Spleen (tissue), 7 donors: Measurements from ENCODE around the gene STX12.

ENCODE experiments used
- POLR2A ChIP-seq, 3 donors: fragments of 450-650 bp; IDR thresholded peaks; one replicate each; pipeline ENCODE4 v1.5.1; 2017; ENCODE audit warnings: antibody characterized with exemption in 3 of 3, mild to moderate bottlenecking in 1 of 3
- TF ChIP-seq, protein P1 (sequence below), 11 experiments: fragments of 200-600 bp in 7 of 11; fragments of 450-650 bp in 4 of 11; sonication (generic) in 4 of 11; IDR thresholded peaks in 8 of 11; conservative IDR thresholded peaks in 3 of 11; 1 replicate in 7 of 11; 2 replicates in 4 of 11; pipeline versions ENCODE4 v1.4.0 to v1.8.0; 2016 to 2021; ENCODE audit warnings: antibody characterized with exemption in 11 of 11, inconsistent platforms in 4 of 11, mild to moderate bottlenecking in 1 of 11
- donor health status: DM: no; HTN: no; CAD: no; lungs with moderate emphysema.
- donor health status: DM: no; HTN: no; CAD: no.
- donor health status: DM: no; HTN: no; CAD: no.

DNA sequence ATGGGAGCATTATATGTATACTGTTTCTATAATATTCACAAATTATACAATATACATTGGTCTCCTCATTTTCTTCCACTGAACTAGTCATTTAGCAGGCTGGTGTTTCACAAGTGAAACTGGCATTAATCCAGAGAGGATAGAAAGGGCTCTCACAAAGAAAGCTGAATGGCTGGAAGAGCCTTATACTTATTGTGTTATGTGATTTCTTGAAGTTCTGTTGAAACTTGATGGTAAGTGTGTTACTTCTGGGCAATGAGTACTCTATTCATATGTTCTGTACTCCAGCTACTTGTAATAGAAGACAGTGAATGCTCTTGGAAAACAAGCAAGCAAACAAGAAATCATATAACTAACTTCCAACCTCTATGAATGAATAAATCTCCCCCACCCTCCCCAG lies 14.9 kb downstream of the STX12 start:
- TF ChIP-seq, protein P1, sequence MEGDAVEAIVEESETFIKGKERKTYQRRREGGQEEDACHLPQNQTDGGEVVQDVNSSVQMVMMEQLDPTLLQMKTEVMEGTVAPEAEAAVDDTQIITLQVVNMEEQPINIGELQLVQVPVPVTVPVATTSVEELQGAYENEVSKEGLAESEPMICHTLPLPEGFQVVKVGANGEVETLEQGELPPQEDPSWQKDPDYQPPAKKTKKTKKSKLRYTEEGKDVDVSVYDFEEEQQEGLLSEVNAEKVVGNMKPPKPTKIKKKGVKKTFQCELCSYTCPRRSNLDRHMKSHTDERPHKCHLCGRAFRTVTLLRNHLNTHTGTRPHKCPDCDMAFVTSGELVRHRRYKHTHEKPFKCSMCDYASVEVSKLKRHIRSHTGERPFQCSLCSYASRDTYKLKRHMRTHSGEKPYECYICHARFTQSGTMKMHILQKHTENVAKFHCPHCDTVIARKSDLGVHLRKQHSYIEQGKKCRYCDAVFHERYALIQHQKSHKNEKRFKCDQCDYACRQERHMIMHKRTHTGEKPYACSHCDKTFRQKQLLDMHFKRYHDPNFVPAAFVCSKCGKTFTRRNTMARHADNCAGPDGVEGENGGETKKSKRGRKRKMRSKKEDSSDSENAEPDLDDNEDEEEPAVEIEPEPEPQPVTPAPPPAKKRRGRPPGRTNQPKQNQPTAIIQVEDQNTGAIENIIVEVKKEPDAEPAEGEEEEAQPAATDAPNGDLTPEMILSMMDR (IDR thresholded peaks at IDR 0.05 in 8 of 11, conservative IDR thresholded peaks at IDR 0.05 in 3 of 11) = no peak
- no peak for TF ChIP-seq POLR2A (IDR thresholded peaks at IDR 0.05)
